ENCODE measurements around the gene RSAD2. TPM values are rescaled to one million over a fixed set of nuclear protein-coding genes. Genes with fewer than 3 reads are reported as not detected.

The RSAD2 gene
- total RNA-seq, 2 donors from 2014 or later: 0.72 to 4.7 TPM

DNA sequence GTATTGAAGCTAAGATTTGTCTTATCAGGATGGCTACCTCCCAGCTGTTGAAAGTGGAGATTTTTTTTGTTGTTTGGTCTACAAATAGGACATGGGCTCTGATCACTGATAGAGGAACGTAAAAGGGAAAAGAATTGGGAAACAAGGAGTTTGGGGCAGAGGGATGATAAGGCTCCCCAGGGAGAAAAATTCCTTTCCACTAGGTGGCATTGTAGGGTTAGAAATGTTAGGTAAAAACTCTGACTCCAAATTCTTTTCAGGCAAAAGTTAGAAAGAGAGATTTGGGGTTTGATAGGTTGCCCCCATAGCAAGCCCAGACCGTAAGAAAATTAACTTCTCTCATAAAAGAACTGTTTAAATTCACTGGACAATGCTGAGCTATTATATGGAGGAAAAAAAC lies 31.7 kb upstream of the RSAD2 start:
- no peaks in the 10 kb centered on the region for H3K36me3 ChIP-seq
- DNase-seq: no peak
- no peak for TF ChIP-seq CTCF (IDR thresholded peaks at IDR 0.05)
- H3K27ac ChIP-seq: no peak overlapping the region
- H3K9ac ChIP-seq (ENCODE audit: low read depth in 2 of 2, low read length in 2 of 2): no peak overlapping the region
- H3K4me3 ChIP-seq: no peak overlapping the region
- intact Hi-C loops (cut with DNase I): no loop called here
- no peaks in the 10 kb centered on the region for H3K4me1 ChIP-seq
- peaks cover 14% of the 10 kb centered on the region for H3K9me3 ChIP-seq
- H3K27me3 ChIP-seq: no peaks in the 10 kb centered on the region

- Histone ChIP-seq H3K9me3 (peaks cover 14% of the 10 kb centered on the region), H3K27ac (no peak overlapping the region), H3K4me1 (no peaks in the 10 kb centered on the region), H3K9ac (ENCODE audit: low read depth in 2 of 2, low read length in 2 of 2) (no peak overlapping the region), H3K27me3 (no peaks in the 10 kb centered on the region), H3K36me3 (no peaks in the 10 kb centered on the region), H3K4me3 (no peak overlapping the region)
- no peak for TF ChIP-seq CTCF (IDR thresholded peaks at IDR 0.05)
- DNase-seq: no peak
- intact Hi-C loops (cut with DNase I): no loop called here
These were observed 31.0 kb upstream of the RSAD2 start for GRCh38 chr2:6846540-6846939.

- H3K9me3 ChIP-seq: peaks cover 14% of the 10 kb centered on the region
- H3K27me3 ChIP-seq: no peaks in the 10 kb centered on the region
- intact Hi-C loops (cut with DNase I): no loop called here
- no peak overlapping the region for H3K27ac ChIP-seq
- no peak for DNase-seq
- no peaks in the 10 kb centered on the region for H3K4me1 ChIP-seq
- H3K9ac ChIP-seq (ENCODE audit: low read depth in 2 of 2, low read length in 2 of 2): no peak overlapping the region
- TF ChIP-seq CTCF (IDR thresholded peaks at IDR 0.05): no peak
- H3K4me3 ChIP-seq: no peak overlapping the region
- H3K36me3 ChIP-seq: no peaks in the 10 kb centered on the region
These were observed 30.5 kb upstream of the RSAD2 start for GRCh38 chr2:6846967-6847681.

DNA sequence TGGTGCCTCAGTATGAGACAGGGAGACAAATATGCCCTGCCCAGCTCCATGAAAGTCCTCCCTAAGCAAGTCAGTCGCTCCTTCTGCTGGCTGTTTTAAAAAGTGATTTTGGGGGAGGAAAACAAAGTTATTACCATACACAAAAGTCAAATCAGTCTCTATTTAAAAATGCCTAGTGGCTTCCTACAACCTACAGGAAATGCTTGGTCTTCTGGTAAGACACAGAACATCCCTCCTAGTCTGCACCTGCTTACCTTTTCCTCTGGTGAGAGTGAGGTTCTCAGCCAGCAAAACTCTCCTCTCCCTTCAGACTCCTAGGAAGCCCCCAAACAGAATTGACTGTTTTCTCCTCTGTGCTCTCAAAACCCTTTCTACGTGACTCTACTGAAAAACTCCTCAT lies 25.4 kb upstream of the RSAD2 start:
- Histone ChIP-seq H3K9ac (ENCODE audit: low read depth in 2 of 2, low read length in 2 of 2) (no peak overlapping the region), H3K27me3 (no peaks in the 10 kb centered on the region), H3K36me3 (no peaks in the 10 kb centered on the region), H3K27ac (no peak overlapping the region), H3K4me1 (no peaks in the 10 kb centered on the region), H3K9me3 (no peaks in the 10 kb centered on the region), H3K4me3 (no peak overlapping the region)
- intact Hi-C loops (cut with DNase I): no loop called here
- DNase-seq: no peak
- no peak for TF ChIP-seq CTCF (IDR thresholded peaks at IDR 0.05)

DNA sequence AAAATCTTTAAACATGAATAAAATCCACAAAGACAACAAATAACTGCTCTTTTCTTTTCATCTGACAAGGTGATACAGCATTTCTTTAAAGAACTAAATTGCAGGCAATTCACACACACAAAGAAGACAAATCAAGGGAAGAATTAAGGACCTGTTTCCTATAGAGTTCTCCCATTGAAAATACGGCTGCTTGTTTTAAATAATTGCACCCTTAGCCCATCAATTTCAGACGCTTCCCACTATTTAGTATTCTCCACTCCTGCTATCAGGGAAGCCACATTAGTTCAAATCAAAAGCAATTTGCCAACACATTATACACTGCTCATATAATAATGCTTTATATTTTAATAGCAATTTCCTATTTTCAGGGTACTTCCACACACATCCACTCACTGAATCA lies 23.2 kb upstream of the RSAD2 start:
- Histone ChIP-seq H3K27ac (no peak overlapping the region), H3K4me1 (no peaks in the 10 kb centered on the region), H3K9me3 (no peaks in the 10 kb centered on the region), H3K4me3 (no peak overlapping the region), H3K9ac (ENCODE audit: low read depth in 2 of 2, low read length in 2 of 2) (no peak overlapping the region), H3K36me3 (no peaks in the 10 kb centered on the region), H3K27me3 (no peaks in the 10 kb centered on the region)
- no peak for TF ChIP-seq CTCF (IDR thresholded peaks at IDR 0.05)
- intact Hi-C loops (cut with DNase I): no loop called here
- no peak for DNase-seq

Data from colonic mucosa (tissue), 4 donors.